Gastrocnemius medialis (tissue), 4 donors: Measurements from ENCODE around the gene EVI5. TPM values are rescaled to one million over a fixed set of nuclear protein-coding genes. Genes with fewer than 3 reads are reported as not detected.
"Not testable (repeated sequence)": the region's sequence is repeated elsewhere in the genome, so short reads cannot be mapped to it uniquely, and the experiment has no call there.

Source experiments
- ATAC-seq, 2 donors: fragments of 150-250 bp; one replicate each; pipeline ENCODE4 v1.9.1; 2016
- DNase-seq, 2 donors: peaks; one replicate each; pipeline ENCODE4 v3.0.0-alpha.2; 2019
- H3K27ac ChIP-seq, 4 donors: fragments of 200-600 bp; sonication (generic); 1 replicate in 1 of 4; 2 replicates in 3 of 4; pipeline ENCODE4 v1.5.1; 2016 to 2018; ENCODE audit warnings: mild to moderate bottlenecking in 2 of 4, moderate library complexity in 1 of 4
- H3K27me3 ChIP-seq, 3 donors: fragments of 200-600 bp; sonication (generic) in 2 of 3; 1 replicate in 1 of 3; 2 replicates in 2 of 3; pipeline versions ENCODE4 v1.5.1 to v1.6.0; 2016 to 2019; ENCODE audit warnings: mild to moderate bottlenecking in 1 of 3, moderate library complexity in 1 of 3
- H3K36me3 ChIP-seq, 2 donors: fragments of 200-600 bp; sonication (generic) in 1 of 2; one replicate each; pipeline ENCODE4 v1.5.1; 2017 to 2018
- H3K4me1 ChIP-seq, 2 donors: fragments of 200-600 bp; sonication (generic) in 1 of 2; one replicate each; pipeline ENCODE4 v1.5.1; 2016 to 2017; ENCODE audit warnings: mild to moderate bottlenecking in 2 of 2
- H3K4me3 ChIP-seq, 4 donors: fragments of 200-600 bp; sonication (generic) in 3 of 4; 1 replicate in 1 of 4; 2 replicates in 3 of 4; pipeline ENCODE4 v1.5.1; 2016 to 2019; ENCODE audit warnings: mild to moderate bottlenecking in 2 of 4
- H3K9me3 ChIP-seq, 3 donors: fragments of 200-600 bp; sonication (generic) in 2 of 3; 1 replicate in 1 of 3; 2 replicates in 2 of 3; pipeline ENCODE4 v1.5.1; 2016 to 2019
- POLR2A ChIP-seq, 2 donors: fragments of 450-650 bp; IDR thresholded peaks; one replicate each; pipeline ENCODE4 v1.6.1; 2017; ENCODE audit warnings: antibody characterized with exemption in 2 of 2, mild to moderate bottlenecking in 2 of 2, moderate library complexity in 2 of 2
- in situ Hi-C, 4 donors: fragments of 200-750 bp; cut with MboI; loops; one replicate each; pipeline versions ENCODE4 v1.15.0 to v1.8.0; 2017; ENCODE audit warnings: low sequenced_read_pairs in 4 of 4
- intact Hi-C: fragments of 100-400 bp; cut with DNase I; formaldehyde crosslinking; loops from one replicate; pipeline ENCODE4 v1.15.1; 2023; ENCODE audit warnings: low total_unique reads
- total RNA-seq, 4 donors: library from RNA; depleted of rRNA; stranded (reverse); fragments of >200 nt; gene quantifications; one replicate each; pipeline versions ENCODE4 v1.1.0 to v1.2.3, GENCODE V29; 2016
- TF ChIP-seq, protein P1 (sequence below), 5 experiments: fragments of 450-650 bp in 3 of 5; fragments of 200-600 bp in 2 of 5; sonication (generic) in 2 of 5; IDR thresholded peaks in 4 of 5; conservative IDR thresholded peaks in 1 of 5; 1 replicate in 4 of 5; 2 replicates in 1 of 5; pipeline ENCODE4 v1.5.1; 2016 to 2019; ENCODE audit warnings: antibody characterized with exemption in 5 of 5, mild to moderate bottlenecking in 3 of 5, moderate library complexity in 3 of 5

EVI5 gene
- total RNA-seq, 4 donors from 2014 or later: 4.6 to 12.5 (median 8.2) TPM

DNA sequence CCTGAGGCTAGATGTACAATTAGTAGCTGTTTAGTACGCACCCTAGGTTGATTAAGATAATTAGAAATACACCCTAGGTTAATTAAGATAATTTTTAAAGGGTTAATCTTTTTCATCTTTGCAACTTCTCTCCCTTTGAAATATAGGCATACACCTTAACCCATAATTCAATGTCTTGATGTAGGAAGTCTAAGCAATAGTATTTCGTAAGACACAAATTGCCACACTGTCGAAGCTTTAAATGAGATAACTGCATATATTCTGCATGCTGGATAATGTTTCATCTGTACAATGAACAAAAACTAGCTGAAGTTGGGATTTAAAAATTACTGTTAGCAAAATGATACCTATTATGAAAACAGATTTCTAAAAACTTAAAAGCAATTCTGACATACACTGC, 122.9 kb downstream of the EVI5 start:
- DNase-seq (no peak), ATAC-seq (no peak)
- H3K36me3 ChIP-seq: peaks cover 0 to 22% of the 10 kb centered on the region in 2 donors
- H3K27me3 ChIP-seq: no peaks in the 10 kb centered on the region
- no peak overlapping the region for H3K4me3 ChIP-seq
- H3K4me1 ChIP-seq: no peaks in the 10 kb centered on the region
- no peaks in the 10 kb centered on the region for H3K9me3 ChIP-seq
- TF ChIP-seq POLR2A (IDR thresholded peaks at IDR 0.05): no peak
- TF ChIP-seq, protein P1, sequence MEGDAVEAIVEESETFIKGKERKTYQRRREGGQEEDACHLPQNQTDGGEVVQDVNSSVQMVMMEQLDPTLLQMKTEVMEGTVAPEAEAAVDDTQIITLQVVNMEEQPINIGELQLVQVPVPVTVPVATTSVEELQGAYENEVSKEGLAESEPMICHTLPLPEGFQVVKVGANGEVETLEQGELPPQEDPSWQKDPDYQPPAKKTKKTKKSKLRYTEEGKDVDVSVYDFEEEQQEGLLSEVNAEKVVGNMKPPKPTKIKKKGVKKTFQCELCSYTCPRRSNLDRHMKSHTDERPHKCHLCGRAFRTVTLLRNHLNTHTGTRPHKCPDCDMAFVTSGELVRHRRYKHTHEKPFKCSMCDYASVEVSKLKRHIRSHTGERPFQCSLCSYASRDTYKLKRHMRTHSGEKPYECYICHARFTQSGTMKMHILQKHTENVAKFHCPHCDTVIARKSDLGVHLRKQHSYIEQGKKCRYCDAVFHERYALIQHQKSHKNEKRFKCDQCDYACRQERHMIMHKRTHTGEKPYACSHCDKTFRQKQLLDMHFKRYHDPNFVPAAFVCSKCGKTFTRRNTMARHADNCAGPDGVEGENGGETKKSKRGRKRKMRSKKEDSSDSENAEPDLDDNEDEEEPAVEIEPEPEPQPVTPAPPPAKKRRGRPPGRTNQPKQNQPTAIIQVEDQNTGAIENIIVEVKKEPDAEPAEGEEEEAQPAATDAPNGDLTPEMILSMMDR (IDR thresholded peaks at IDR 0.05 in 4 of 5, conservative IDR thresholded peaks at IDR 0.05 in 1 of 5): no peak
- in situ Hi-C loops: no loop called here
- intact Hi-C loops: no loop called here
- H3K27ac ChIP-seq: no peak overlapping the region

DNA sequence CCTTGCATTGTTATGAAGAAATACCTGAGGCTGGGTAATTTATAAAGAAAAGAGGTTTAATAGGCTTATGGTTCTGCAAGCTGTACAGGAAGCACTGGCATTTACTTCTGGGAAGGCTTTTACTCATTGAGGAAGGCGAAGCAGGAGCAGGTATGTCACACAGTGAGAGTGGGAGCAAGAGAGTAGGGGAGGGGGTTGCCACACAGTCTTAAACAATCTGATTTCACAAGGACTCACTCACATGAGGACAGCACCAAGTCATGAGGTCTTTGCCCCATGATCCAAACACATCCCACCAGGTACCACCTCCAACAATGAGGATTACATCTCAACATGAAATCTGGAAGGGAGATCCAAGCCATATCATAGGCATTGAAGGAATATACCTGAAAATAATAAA, 127.2 kb downstream of the EVI5 start:
- intact Hi-C loops (no loop called here), in situ Hi-C loops (no loop called here)
- Histone ChIP-seq H3K27me3 (no peaks in the 10 kb centered on the region), H3K4me1 (no peaks in the 10 kb centered on the region), H3K4me3 (no peak overlapping the region), H3K36me3 (peaks cover 0 to 35% of the 10 kb centered on the region in 2 donors), H3K9me3 (no peaks in the 10 kb centered on the region), H3K27ac (no peak overlapping the region)
- ATAC-seq: no peak
- DNase-seq: no peak
- TF ChIP-seq, protein P1 (IDR thresholded peaks at IDR 0.05 in 4 of 5, conservative IDR thresholded peaks at IDR 0.05 in 1 of 5): no peak
- no peak for TF ChIP-seq POLR2A (IDR thresholded peaks at IDR 0.05)

DNA sequence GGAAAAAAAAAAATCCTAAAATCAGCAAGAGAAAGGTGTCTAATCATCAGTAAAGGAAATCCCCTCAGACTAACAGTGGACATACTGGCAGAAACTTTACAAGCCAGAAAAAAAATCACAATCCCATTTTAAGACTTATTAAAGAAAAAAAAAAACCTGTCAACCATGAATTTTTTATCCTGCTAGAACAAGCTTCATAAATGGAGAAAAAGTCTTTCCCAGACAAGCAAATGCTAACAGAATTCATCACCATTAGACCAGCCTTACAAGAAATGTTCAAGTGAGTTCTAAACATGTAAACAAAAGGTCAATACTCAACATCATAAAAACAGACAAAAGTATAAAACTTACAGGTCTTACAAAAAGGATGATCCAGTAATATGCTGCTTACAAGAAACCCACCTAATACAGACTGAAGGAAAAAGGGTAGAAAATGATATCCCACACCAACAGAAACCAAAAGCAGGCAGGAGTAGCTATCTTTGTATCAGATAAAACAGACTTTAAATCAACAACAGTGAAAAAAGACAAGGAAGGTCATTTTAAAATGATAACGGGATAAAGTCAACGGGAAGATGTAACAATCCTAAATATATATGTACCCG, 129.6 kb downstream of the EVI5 start:
- Histone ChIP-seq H3K27me3 (no peaks in the 10 kb centered on the region), H3K9me3 (no peaks in the 10 kb centered on the region), H3K36me3 (peaks cover 0 to 40% of the 10 kb centered on the region in 2 donors), H3K4me3 (no peak overlapping the region), H3K4me1 (no peaks in the 10 kb centered on the region), H3K27ac (no peak overlapping the region)
- intact Hi-C loops (no loop called here), in situ Hi-C loops (no loop called here)
- ATAC-seq (no peak), DNase-seq (no peak)
- TF ChIP-seq, protein P1 (IDR thresholded peaks at IDR 0.05 in 4 of 5, conservative IDR thresholded peaks at IDR 0.05 in 1 of 5): no peak
- no peak for TF ChIP-seq POLR2A (IDR thresholded peaks at IDR 0.05)

DNA sequence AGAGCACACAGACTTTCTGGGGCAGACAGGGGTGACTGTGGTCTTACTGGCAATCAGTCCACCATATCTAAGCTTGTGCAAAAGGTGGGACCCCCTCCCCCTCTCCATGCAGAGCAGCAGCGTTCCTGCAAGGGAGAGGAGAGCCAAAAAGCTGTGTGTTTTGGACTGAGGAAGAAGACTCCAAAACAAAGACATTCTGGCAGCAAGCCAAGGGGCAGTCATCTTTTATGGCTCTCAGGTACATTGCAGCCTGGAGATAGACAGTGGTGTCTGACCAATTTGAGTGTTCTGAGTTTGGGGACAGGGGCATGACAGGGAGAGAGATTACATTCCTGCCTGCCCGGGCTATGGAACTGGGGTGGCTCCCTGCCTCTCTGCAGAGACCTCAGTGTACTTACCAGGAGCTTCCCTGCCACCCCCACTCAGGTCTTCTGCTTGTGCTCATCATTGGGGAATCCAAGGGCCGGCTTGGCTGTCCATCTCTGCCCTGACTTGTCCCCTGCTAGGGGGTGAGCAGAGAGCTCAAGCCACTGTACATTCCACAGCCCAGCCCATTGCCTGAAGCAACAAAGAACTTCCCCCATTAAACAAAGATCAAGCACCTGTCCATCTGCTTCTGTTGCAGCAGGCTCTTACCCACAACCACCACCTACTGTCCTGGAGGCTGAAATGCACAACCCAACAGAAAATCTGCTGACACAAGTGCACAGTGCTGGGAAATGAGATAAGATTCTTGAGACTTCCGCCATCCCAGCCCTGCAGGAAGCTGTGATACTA, 131.1 kb downstream of the EVI5 start:
- intact Hi-C loops (no loop called here), in situ Hi-C loops (no loop called here)
- ATAC-seq (no peak), DNase-seq (no peak)
- Histone ChIP-seq H3K4me1 (no peaks in the 10 kb centered on the region), H3K27me3 (no peaks in the 10 kb centered on the region), H3K27ac (no peak overlapping the region), H3K36me3 (peaks cover 0 to 40% of the 10 kb centered on the region in 2 donors), H3K9me3 (no peaks in the 10 kb centered on the region), H3K4me3 (no peak overlapping the region)
- TF ChIP-seq, protein P1 (IDR thresholded peaks at IDR 0.05 in 4 of 5, conservative IDR thresholded peaks at IDR 0.05 in 1 of 5): no peak
- no peak for TF ChIP-seq POLR2A (IDR thresholded peaks at IDR 0.05)

DNA sequence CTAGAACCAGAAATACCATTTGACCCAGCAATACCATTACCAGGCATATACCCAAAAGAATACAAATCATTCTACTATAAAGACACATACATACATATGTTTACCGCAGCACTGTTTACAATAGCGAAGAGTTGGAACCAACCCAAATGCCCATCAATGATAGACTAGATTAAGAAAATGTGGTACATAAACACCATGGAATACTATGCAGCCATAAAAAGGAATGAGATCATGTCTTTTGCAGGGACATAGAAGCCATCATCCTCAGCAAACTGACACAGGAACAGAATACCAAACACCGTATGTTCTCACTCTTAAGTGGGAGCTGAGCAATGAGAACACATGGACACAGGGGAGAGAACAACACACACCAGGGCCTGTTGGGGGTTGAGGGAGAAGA, 144.2 kb downstream of the EVI5 start:
- ATAC-seq, H3K27ac ChIP-seq, in situ Hi-C loops: not testable (repeated sequence)

More for the DNA sequence above, 144.2 kb downstream of the EVI5 start:
- H3K36me3 ChIP-seq, intact Hi-C loops, DNase-seq, H3K27me3 ChIP-seq, H3K4me3 ChIP-seq, H3K4me1 ChIP-seq, H3K9me3 ChIP-seq: not testable (repeated sequence)
